Tibial nerve (tissue), 4 donors: ENCODE measurements around the gene ITPK1. TPM values are rescaled to one million over a fixed set of nuclear protein-coding genes. Genes with fewer than 3 reads are reported as not detected.
A peak's percentile ranks its signal among the peaks of the same experiment; 100 is the strongest.

Experiments used
- DNase-seq, 2 donors: peaks; one replicate each; pipeline ENCODE4 v3.0.0-alpha.2; 2019; ENCODE audit warnings: low spot score in 2 of 2
- H3K27ac ChIP-seq, 4 donors: fragments of 200-600 bp; sonication (generic) in 3 of 4; one replicate each; pipeline ENCODE4 v1.5.1; 2017 to 2019; ENCODE audit warnings: mild to moderate bottlenecking in 1 of 4
- H3K27me3 ChIP-seq, 2 donors: fragments of 200-600 bp; sonication (generic) in 1 of 2; one replicate each; pipeline versions ENCODE4 v1.5.1 to v1.6.0; 2017 to 2019
- H3K36me3 ChIP-seq, 3 donors: fragments of 200-600 bp; sonication (generic); one replicate each; pipeline ENCODE4 v1.5.1; 2018 to 2019
- H3K4me1 ChIP-seq, 4 donors: fragments of 200-600 bp; sonication (generic) in 3 of 4; one replicate each; pipeline ENCODE4 v1.5.1; 2017 to 2019
- H3K4me3 ChIP-seq, 4 donors: fragments of 200-600 bp; sonication (generic) in 3 of 4; one replicate each; pipeline ENCODE4 v1.5.1; 2017 to 2019; ENCODE audit warnings: mild to moderate bottlenecking in 1 of 4, moderate library complexity in 1 of 4
- H3K9me3 ChIP-seq, 4 donors: fragments of 200-600 bp; sonication (generic) in 3 of 4; one replicate each; pipeline ENCODE4 v1.5.1; 2017 to 2019
- EP300 ChIP-seq, 2 donors: sonication (generic); formaldehyde crosslinking; IDR thresholded peaks; one replicate each; pipeline ENCODE4 v1.6.1; 2017; ENCODE audit warnings: antibody characterized with exemption in 2 of 2, mild to moderate bottlenecking in 1 of 2
- POLR2A ChIP-seq, 2 donors: fragments of 450-650 bp; IDR thresholded peaks; one replicate each; pipeline ENCODE4 v1.6.1; 2017; ENCODE audit warnings: antibody characterized with exemption in 2 of 2, mild to moderate bottlenecking in 2 of 2, moderate library complexity in 2 of 2
- WGBS, 2 donors: methylation state at CpG; one replicate each; pipeline ENCODE4 v1.1.5; 2018; 5-methylcytosine and 5-hydroxymethylcytosine counted together
- total RNA-seq, 4 donors: library from RNA; depleted of rRNA; stranded (reverse); fragments of >200 nt; gene quantifications; one replicate each; pipeline ENCODE4 v1.1.0, GENCODE V29; 2016
- TF ChIP-seq, protein P1 (sequence below), 5 experiments: fragments of 200-600 bp in 3 of 5; fragments of 450-650 bp in 2 of 5; sonication (generic) in 3 of 5; IDR thresholded peaks; one replicate each; pipeline ENCODE4 v1.5.1; 2016 to 2019; ENCODE audit warnings: antibody characterized with exemption in 5 of 5, mild to moderate bottlenecking in 3 of 5, moderate library complexity in 2 of 5

ITPK1 gene
- total RNA-seq, 4 donors from 2014 or later: 67.4 to 121 (median 92.5) TPM

DNA sequence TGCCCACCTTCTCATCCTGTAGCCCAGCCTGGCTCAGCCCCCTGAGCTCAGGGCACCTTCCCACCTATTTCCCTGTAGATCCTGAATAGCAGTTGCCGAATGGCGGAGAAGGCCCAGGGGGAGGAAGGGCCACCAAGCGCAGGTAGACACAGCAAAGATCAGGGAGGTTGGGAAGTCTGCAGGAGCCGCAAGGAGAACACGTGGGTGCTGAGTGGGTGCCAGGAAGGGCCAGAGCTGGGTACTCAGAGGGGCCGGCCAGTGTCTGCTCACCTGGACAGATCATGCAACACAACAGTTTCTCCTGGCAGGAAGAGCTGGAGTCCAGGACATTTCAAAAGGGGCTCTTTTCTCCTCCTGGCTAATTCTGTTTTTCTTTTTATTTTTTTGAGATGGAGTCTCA is 162.2 kb downstream of the ITPK1 start:
- peaks cover 0 to 27% (median 9%) of the 10 kb centered on the region in 4 donors for H3K4me1 ChIP-seq
- H3K27ac ChIP-seq: peak overlapping the region; percentile 63 to 83 (median 71)
- H3K4me3 ChIP-seq: no peak overlapping the region
- no peak for TF ChIP-seq EP300 (IDR thresholded peaks at IDR 0.05)
- peaks cover 0 to 70% (median 7%) of the 10 kb centered on the region in 3 donors for H3K36me3 ChIP-seq
- H3K27me3 ChIP-seq: no peaks in the 10 kb centered on the region
- no peaks in the 10 kb centered on the region for H3K9me3 ChIP-seq
- DNase-seq: no peak
- WGBS, 2 donors: 84 to 86% methylated on average over 6 of the region's 6 CpGs

DNA sequence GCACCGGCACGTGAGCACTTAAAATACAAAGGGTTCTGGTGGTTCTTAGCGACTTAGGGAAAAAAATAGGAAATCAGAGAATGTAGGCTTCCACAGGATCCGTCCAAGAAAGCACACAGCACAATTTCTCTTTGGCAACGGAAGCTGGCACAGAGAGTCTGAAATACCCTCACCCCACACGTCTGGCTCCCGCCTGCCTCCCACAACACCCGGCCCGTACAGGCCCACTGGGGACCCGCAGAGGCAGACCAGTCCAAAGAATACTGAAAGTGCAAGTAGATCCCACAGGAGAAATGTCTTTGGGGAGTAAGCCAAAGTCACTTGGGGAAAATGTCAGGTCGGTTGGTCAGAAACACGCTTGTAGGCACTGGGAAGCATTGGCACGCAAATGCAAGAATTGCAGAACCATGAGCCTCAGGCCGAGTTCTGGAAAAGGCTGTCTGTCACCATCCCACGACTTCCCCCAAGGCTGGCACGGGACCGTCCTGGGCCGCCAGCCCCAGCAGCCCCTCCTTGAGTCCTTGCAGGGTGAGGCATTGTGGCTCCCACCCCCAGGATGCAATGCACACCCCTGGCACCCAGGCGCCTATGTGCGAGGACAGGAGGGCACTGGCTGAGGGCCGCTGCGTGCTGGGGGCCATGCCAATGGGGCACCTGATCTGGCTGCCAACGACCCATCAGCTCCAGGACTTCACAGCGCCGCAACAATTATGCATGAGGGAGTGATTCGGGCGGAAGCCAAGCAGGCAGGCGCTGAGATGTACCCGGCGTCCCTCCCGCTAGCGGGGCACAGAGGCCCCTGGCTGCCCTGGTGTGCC is 163.0 kb downstream of the ITPK1 start:
- Histone ChIP-seq H3K27me3 (no peaks in the 10 kb centered on the region), H3K4me3 (no peak overlapping the region), H3K36me3 (peaks cover 0 to 69% (median 7%) of the 10 kb centered on the region in 3 donors), H3K27ac (peak overlapping the region; percentile 63 to 83 (median 71)), H3K4me1 (peaks cover 0 to 26% (median 9%) of the 10 kb centered on the region in 4 donors), H3K9me3 (no peaks in the 10 kb centered on the region)
- no peak for DNase-seq
- 50 to 56% methylated on average over 25 to 27 of the region's 32 CpGs for WGBS, 2 donors
- TF ChIP-seq, protein P1, sequence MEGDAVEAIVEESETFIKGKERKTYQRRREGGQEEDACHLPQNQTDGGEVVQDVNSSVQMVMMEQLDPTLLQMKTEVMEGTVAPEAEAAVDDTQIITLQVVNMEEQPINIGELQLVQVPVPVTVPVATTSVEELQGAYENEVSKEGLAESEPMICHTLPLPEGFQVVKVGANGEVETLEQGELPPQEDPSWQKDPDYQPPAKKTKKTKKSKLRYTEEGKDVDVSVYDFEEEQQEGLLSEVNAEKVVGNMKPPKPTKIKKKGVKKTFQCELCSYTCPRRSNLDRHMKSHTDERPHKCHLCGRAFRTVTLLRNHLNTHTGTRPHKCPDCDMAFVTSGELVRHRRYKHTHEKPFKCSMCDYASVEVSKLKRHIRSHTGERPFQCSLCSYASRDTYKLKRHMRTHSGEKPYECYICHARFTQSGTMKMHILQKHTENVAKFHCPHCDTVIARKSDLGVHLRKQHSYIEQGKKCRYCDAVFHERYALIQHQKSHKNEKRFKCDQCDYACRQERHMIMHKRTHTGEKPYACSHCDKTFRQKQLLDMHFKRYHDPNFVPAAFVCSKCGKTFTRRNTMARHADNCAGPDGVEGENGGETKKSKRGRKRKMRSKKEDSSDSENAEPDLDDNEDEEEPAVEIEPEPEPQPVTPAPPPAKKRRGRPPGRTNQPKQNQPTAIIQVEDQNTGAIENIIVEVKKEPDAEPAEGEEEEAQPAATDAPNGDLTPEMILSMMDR (IDR thresholded peaks at IDR 0.05): no peak
- TF ChIP-seq EP300 (IDR thresholded peaks at IDR 0.05): peak in 1 of 2 donors; percentile 76

DNA sequence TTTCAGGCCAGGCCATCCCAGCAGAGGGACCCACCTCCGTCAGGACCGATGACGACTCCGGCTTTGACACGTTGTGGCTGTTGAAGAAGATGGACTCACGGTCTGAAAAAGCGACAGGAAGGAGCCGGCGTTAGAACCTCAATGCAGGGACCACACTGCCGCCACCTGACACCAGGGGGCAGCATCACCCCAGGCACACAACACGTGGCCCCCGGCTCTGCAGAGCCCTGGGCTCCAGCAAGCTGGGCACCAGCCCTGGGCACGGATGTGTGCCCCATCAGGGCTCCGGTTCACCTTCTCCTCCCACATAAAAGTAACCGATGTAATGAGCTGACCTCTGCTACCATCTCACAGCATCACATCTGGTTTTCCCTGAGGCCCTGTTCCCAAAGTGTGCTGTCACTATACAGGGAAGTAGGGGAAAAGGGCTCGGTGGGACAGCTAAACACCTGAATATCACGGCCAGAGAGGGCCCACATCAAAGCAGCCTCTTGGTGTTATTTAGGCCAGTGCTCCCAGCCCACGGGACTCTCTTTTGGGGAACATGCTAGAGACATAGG is 163.7 kb downstream of the ITPK1 start:
- Histone ChIP-seq H3K36me3 (peaks cover 0 to 62% (median 7%) of the 10 kb centered on the region in 3 donors), H3K27me3 (no peaks in the 10 kb centered on the region), H3K9me3 (no peaks in the 10 kb centered on the region), H3K27ac (peak overlapping the region; percentile 41 to 83 (median 71)), H3K4me1 (peaks cover 0 to 28% (median 9%) of the 10 kb centered on the region in 4 donors), H3K4me3 (no peak overlapping the region)
- WGBS, 2 donors: 11 to 12% methylated on average over 18 of the region's 18 CpGs
- TF ChIP-seq EP300 (IDR thresholded peaks at IDR 0.05) (peak in 1 of 2 donors; percentile 30), POLR2A (IDR thresholded peaks at IDR 0.05) (no peak)
- TF ChIP-seq, protein P1 (IDR thresholded peaks at IDR 0.05): peak; percentile 93 to 98 (median 94)
- DNase-seq: peak; percentile 78 to 85

DNA sequence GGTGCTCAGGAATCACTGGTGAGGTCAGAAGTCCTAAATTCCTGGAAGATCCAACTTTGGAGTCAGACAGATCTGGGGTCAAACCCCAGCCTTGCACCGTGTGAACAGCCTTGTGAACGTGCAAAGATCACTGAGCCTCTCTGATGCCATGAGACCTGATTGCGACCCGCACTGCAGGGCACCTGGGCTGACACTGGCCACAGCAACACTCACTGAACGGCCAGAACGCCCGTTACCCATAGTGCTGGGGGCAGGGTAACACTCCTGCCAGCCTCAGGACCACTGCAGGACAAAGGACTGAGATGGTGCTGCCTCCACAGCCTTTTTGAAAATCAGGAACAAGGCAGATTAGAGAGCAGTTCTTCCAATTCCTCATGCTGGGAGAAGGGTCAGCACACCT is 164.5 kb downstream of the ITPK1 start:
- Histone ChIP-seq H3K36me3 (peaks cover 0 to 56% (median 7%) of the 10 kb centered on the region in 3 donors), H3K4me3 (no peak overlapping the region), H3K9me3 (no peaks in the 10 kb centered on the region), H3K27ac (peak overlapping the region in 2 of 4 donors; percentile 19 to 83), H3K27me3 (no peaks in the 10 kb centered on the region), H3K4me1 (peaks cover 0 to 35% (median 12%) of the 10 kb centered on the region in 4 donors)
- DNase-seq: no peak
- WGBS, 2 donors: 89 to 95% methylated on average over 3 to 7 of the region's 7 CpGs
- TF ChIP-seq EP300 (IDR thresholded peaks at IDR 0.05): no peak
- TF ChIP-seq, protein P1 (IDR thresholded peaks at IDR 0.05): no peak
- no peak for TF ChIP-seq POLR2A (IDR thresholded peaks at IDR 0.05)

DNA sequence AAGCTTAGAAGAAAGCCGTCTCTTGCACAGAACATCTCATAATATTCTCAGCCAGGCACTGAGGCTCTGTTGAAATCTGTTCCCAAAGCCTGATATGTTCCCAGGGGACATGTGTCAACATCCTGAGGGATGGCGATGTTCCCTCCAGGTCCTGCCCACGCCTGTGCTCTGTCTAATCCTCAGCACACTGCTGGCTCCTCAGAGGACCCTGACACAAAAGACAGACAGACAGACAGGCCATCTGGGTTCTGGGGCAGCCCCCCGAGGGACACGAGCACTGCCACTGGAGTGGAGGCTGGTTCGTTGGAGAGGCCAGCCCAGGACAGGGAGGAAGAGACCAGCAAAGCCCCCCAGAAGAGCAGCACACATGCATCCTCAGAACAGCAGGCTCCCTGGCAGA is 165.0 kb downstream of the ITPK1 start:
- no peak overlapping the region for H3K27ac ChIP-seq
- no peaks in the 10 kb centered on the region for H3K27me3 ChIP-seq
- 89 to 91% methylated on average over 4 to 5 of the region's 6 CpGs for WGBS, 2 donors
- H3K4me3 ChIP-seq: no peak overlapping the region
- H3K9me3 ChIP-seq: no peaks in the 10 kb centered on the region
- peaks cover 0 to 56% (median 7%) of the 10 kb centered on the region in 3 donors for H3K36me3 ChIP-seq
- no peak for DNase-seq
- no peak for TF ChIP-seq POLR2A (IDR thresholded peaks at IDR 0.05)
- TF ChIP-seq EP300 (IDR thresholded peaks at IDR 0.05): no peak
- TF ChIP-seq, protein P1 (IDR thresholded peaks at IDR 0.05): no peak
- H3K4me1 ChIP-seq: peaks cover 0 to 40% (median 16%) of the 10 kb centered on the region in 4 donors
